OCI-LY1 (cell line): Measurements from ENCODE around the gene CHPF2.

Experiments
- CTCF ChIP-seq: fragments of 200-600 bp; sonication (generic), shearing (Covaris generic); IDR thresholded peaks from 2 replicates; pipeline ENCODE4 v1.5.1; 2017; ENCODE audit warnings: mild to moderate bottlenecking, antibody characterized with exemption, low read length, moderate library complexity, mixed read lengths
- EZH2 ChIP-seq: fragments of 200-600 bp; sonication (generic), shearing (Covaris generic); IDR thresholded peaks from 2 replicates; pipeline ENCODE4 v1.8.0; 2017; ENCODE audit warnings: borderline replicate concordance, mixed run types, mild to moderate bottlenecking, antibody characterized with exemption, low read length, moderate library complexity, mixed read lengths

GRCh38 chr7:151192002-151192539 is 40.2 kb upstream of the CHPF2 start:
- TF ChIP-seq CTCF (no peak), EZH2 (no peak)
